Naive B cell (primary cell): ENCODE data around the gene GLIPR1. TPM values are rescaled to one million over a fixed set of nuclear protein-coding genes. Genes with fewer than 3 reads are reported as not detected.

Source experiments
- ATAC-seq, 2 donors: fragments of 150-1000 bp; cut with Tn5 transposase; 2 replicates each; pipeline ENCODE4 v1.10.0; 2021; ENCODE audit warnings: low read depth in 2 of 2, mild to moderate bottlenecking in 2 of 2, moderate library complexity in 2 of 2
- DNase-seq: peaks from one replicate; pipeline ENCODE4 v3.0.0; 2022
- H3K27ac Mint-ChIP-seq, 6 donors: one replicate each; pipeline ENCODE4 v1.8.0; 2020 to 2022; ENCODE audit warnings: mild to moderate bottlenecking in 6 of 6, mixed read lengths in 6 of 6, moderate library complexity in 5 of 6, inconsistent platforms in 2 of 6
- H3K27me3 Mint-ChIP-seq, 3 donors: one replicate each; pipeline ENCODE4 v1.8.0; 2021 to 2022; ENCODE audit warnings: mixed read lengths in 3 of 3, mild to moderate bottlenecking in 1 of 3
- H3K36me3 Mint-ChIP-seq, 2 donors: one replicate each; pipeline ENCODE4 v1.8.0; 2020 to 2022; ENCODE audit warnings: mixed read lengths in 2 of 2, inconsistent platforms in 1 of 2, mild to moderate bottlenecking in 1 of 2
- H3K4me1 Mint-ChIP-seq, 3 donors: one replicate each; pipeline ENCODE4 v1.8.0; 2020 to 2022; ENCODE audit warnings: mixed read lengths in 3 of 3, inconsistent platforms in 1 of 3, mild to moderate bottlenecking in 1 of 3, moderate library complexity in 1 of 3
- H3K4me3 Mint-ChIP-seq, 8 donors: one replicate each; pipeline ENCODE4 v1.8.0; 2020 to 2022; ENCODE audit warnings: mild to moderate bottlenecking in 8 of 8, mixed read lengths in 8 of 8, moderate library complexity in 8 of 8, inconsistent platforms in 2 of 8
- H3K9me3 Mint-ChIP-seq, 7 donors: one replicate each; pipeline ENCODE4 v1.8.0; 2020 to 2022; ENCODE audit warnings: mixed read lengths in 7 of 7, mild to moderate bottlenecking in 5 of 7, inconsistent platforms in 2 of 7, moderate library complexity in 1 of 7
- polyA plus RNA-seq, 6 donors: library from polyadenylated mRNA; unstranded; fragments of 300-500 nt; fragmentation: Illumina TruSeq; gene quantifications; one replicate each; pipeline ENCODE4 v1.2.3, GENCODE V29; 2021; ENCODE audit warnings: low read depth in 6 of 6

GLIPR1 gene
- polyA plus RNA-seq, 6 donors from 2014 or later = 238 to 289 (median 253) TPM

GRCh38 chr12:75529826-75530225 lies 49.3 kb downstream of the GLIPR1 start:
- ATAC-seq = no peak
- no peaks in the 10 kb centered on the region for H3K9me3 Mint-ChIP-seq

GRCh38 chr12:75533239-75533638 lies 52.7 kb downstream of the GLIPR1 start:
- ATAC-seq (no peak), DNase-seq (no peak)
- H3K36me3 Mint-ChIP-seq = no peaks in the 10 kb centered on the region
- H3K4me3 Mint-ChIP-seq = no peak overlapping the region
- no peaks in the 10 kb centered on the region for H3K4me1 Mint-ChIP-seq
- peaks cover 15 to 27% (median 20%) of the 10 kb centered on the region in 3 donors for H3K27me3 Mint-ChIP-seq
- H3K9me3 Mint-ChIP-seq = no peaks in the 10 kb centered on the region
- no peak overlapping the region for H3K27ac Mint-ChIP-seq

More at GRCh38 chr12:75529826-75530225, 49.3 kb downstream of the GLIPR1 start:
- no peak for DNase-seq
- H3K27ac Mint-ChIP-seq = no peak overlapping the region
- peaks cover 25 to 26% (median 25%) of the 10 kb centered on the region in 3 donors for H3K27me3 Mint-ChIP-seq
- peaks cover 6 to 8% (median 7%) of the 10 kb centered on the region in 3 donors for H3K4me1 Mint-ChIP-seq
- no peaks in the 10 kb centered on the region for H3K36me3 Mint-ChIP-seq
- H3K4me3 Mint-ChIP-seq = no peak overlapping the region

- DNase-seq = no peak
- Mint-ChIP-seq H3K4me3 (no peak overlapping the region), H3K27me3 (peaks cover 21 to 40% (median 30%) of the 10 kb centered on the region in 3 donors), H3K9me3 (no peaks in the 10 kb centered on the region), H3K36me3 (no peaks in the 10 kb centered on the region), H3K4me1 (no peaks in the 10 kb centered on the region), H3K27ac (no peak overlapping the region)
- ATAC-seq = no peak
Measured at GRCh38 chr12:75539889-75540288, 59.3 kb downstream of the GLIPR1 start.

- Mint-ChIP-seq H3K9me3 (no peaks in the 10 kb centered on the region), H3K27me3 (peaks cover 28 to 40% (median 35%) of the 10 kb centered on the region in 3 donors), H3K27ac (no peak overlapping the region), H3K4me1 (no peaks in the 10 kb centered on the region), H3K36me3 (no peaks in the 10 kb centered on the region), H3K4me3 (no peak overlapping the region)
- DNase-seq = no peak
- ATAC-seq = no peak
Measured at GRCh38 chr12:75542942-75543341, 62.4 kb downstream of the GLIPR1 start.

- no peak overlapping the region for H3K4me3 Mint-ChIP-seq
- DNase-seq (no peak), ATAC-seq (no peak)
- H3K27ac Mint-ChIP-seq = no peak overlapping the region
- peaks cover 28 to 38% (median 30%) of the 10 kb centered on the region in 3 donors for H3K27me3 Mint-ChIP-seq
- no peaks in the 10 kb centered on the region for H3K36me3 Mint-ChIP-seq
- H3K4me1 Mint-ChIP-seq = no peaks in the 10 kb centered on the region
- no peaks in the 10 kb centered on the region for H3K9me3 Mint-ChIP-seq
Measured at GRCh38 chr12:75543529-75543928, 63.0 kb downstream of the GLIPR1 start.

- H3K36me3 Mint-ChIP-seq = no peaks in the 10 kb centered on the region
- DNase-seq = no peak
Measured at GRCh38 chr12:75545636-75546035, 65.1 kb downstream of the GLIPR1 start.

GRCh38 chr12:75548879-75549278 lies 68.3 kb downstream of the GLIPR1 start:
- peaks cover 29 to 36% (median 31%) of the 10 kb centered on the region in 3 donors for H3K27me3 Mint-ChIP-seq
- no peaks in the 10 kb centered on the region for H3K9me3 Mint-ChIP-seq
- no peak for DNase-seq
- no peak overlapping the region for H3K4me3 Mint-ChIP-seq
- no peak overlapping the region for H3K27ac Mint-ChIP-seq
- no peaks in the 10 kb centered on the region for H3K36me3 Mint-ChIP-seq
- H3K4me1 Mint-ChIP-seq = no peaks in the 10 kb centered on the region
- ATAC-seq = no peak

More at GRCh38 chr12:75545636-75546035, 65.1 kb downstream of the GLIPR1 start:
- Mint-ChIP-seq H3K9me3 (no peaks in the 10 kb centered on the region), H3K4me3 (no peak overlapping the region), H3K4me1 (no peaks in the 10 kb centered on the region), H3K27me3 (peaks cover 30 to 37% (median 36%) of the 10 kb centered on the region in 3 donors), H3K27ac (no peak overlapping the region)
- ATAC-seq = no peak

GRCh38 chr12:75549989-75550388 lies 69.4 kb downstream of the GLIPR1 start:
- H3K27me3 Mint-ChIP-seq = peaks cover 19 to 27% (median 20%) of the 10 kb centered on the region in 3 donors
- no peaks in the 10 kb centered on the region for H3K4me1 Mint-ChIP-seq
- no peak overlapping the region for H3K4me3 Mint-ChIP-seq
- DNase-seq (no peak), ATAC-seq (no peak)
- H3K27ac Mint-ChIP-seq = no peak overlapping the region
- no peaks in the 10 kb centered on the region for H3K36me3 Mint-ChIP-seq
- no peaks in the 10 kb centered on the region for H3K9me3 Mint-ChIP-seq

GRCh38 chr12:75550401-75551240 lies 70.1 kb downstream of the GLIPR1 start:
- H3K36me3 Mint-ChIP-seq = no peaks in the 10 kb centered on the region
- H3K4me1 Mint-ChIP-seq = no peaks in the 10 kb centered on the region
- H3K27me3 Mint-ChIP-seq = peaks cover 15 to 24% (median 20%) of the 10 kb centered on the region in 3 donors
- no peak for DNase-seq
- peak overlapping the region in 1 of 6 donors; percentile 45 for H3K27ac Mint-ChIP-seq
- no peak overlapping the region for H3K4me3 Mint-ChIP-seq
- ATAC-seq = no peak
- no peaks in the 10 kb centered on the region for H3K9me3 Mint-ChIP-seq

GRCh38 chr12:75551477-75551876 lies 70.9 kb downstream of the GLIPR1 start:
- Mint-ChIP-seq H3K9me3 (no peaks in the 10 kb centered on the region), H3K4me3 (no peak overlapping the region), H3K27me3 (peaks cover 18 to 26% (median 20%) of the 10 kb centered on the region in 3 donors), H3K27ac (no peak overlapping the region), H3K36me3 (no peaks in the 10 kb centered on the region), H3K4me1 (no peaks in the 10 kb centered on the region)
- no peak for DNase-seq
- ATAC-seq = no peak

GRCh38 chr12:75553398-75553797 lies 72.8 kb downstream of the GLIPR1 start:
- H3K27me3 Mint-ChIP-seq = peaks cover 24 to 26% (median 26%) of the 10 kb centered on the region in 3 donors
- DNase-seq = no peak

More at GRCh38 chr12:75553398-75553797, 72.8 kb downstream of the GLIPR1 start:
- Mint-ChIP-seq H3K36me3 (no peaks in the 10 kb centered on the region), H3K4me1 (no peaks in the 10 kb centered on the region), H3K4me3 (no peak overlapping the region), H3K9me3 (no peaks in the 10 kb centered on the region), H3K27ac (no peak overlapping the region)
- ATAC-seq = no peak

Other genes starting within 250 kb of the GLIPR1 start
- 1 to 10 TPM; 2.1 to 9.4 (median 4.0) TPM for gene CAPS2, start 150.4 kb upstream of the GLIPR1 start, polyA plus RNA-seq
- not detected for gene GLIPR1L1, start 146.1 kb upstream of the GLIPR1 start, polyA plus RNA-seq
- under 1 TPM in 4 of 6 donors, not detected in 2; 0.37 to 0.89 (median 0.59) TPM for gene GLIPR1L2, start 89.7 kb upstream of the GLIPR1 start, polyA plus RNA-seq
- gene KRR1, start 30.9 kb downstream of the GLIPR1 start, polyA plus RNA-seq = 10 to 100 TPM; 56.1 to 81.7 (median 71.9) TPM